Neural cell (in vitro differentiated cells): ENCODE measurements around the gene S100A13. TPM values are rescaled to one million over a fixed set of nuclear protein-coding genes. Genes with fewer than 3 reads are reported as not detected.

Source experiments
- H2AFZ ChIP-seq: fragments of 200-600, 300-800 bp; sonication (generic), shearing (Covaris generic); 2 replicates; pipeline ENCODE4 v1.6.0; 2014; ENCODE audit warnings: low read depth, mild to moderate bottlenecking, antibody characterized with exemption, low read length, moderate library complexity
- H3F3A ChIP-seq: fragments of 200-600 bp; shearing (Covaris generic); 2 replicates; pipeline ENCODE4 v1.6.1; 2016; ENCODE audit warnings: mild to moderate bottlenecking, moderate library complexity, mixed read lengths, antibody characterized with exemption, low read length; ENCODE audit not compliant: insufficient read depth, poor library complexity, severe bottlenecking
- H3K27ac ChIP-seq: fragments of 200-600, 300-800 bp; sonication (generic), shearing (Covaris generic); 2 replicates; pipeline ENCODE4 v1.5.1; 2014; ENCODE audit warnings: mild to moderate bottlenecking, low read length, moderate library complexity
- H3K27me3 ChIP-seq: fragments of 300-800, 200-600 bp; sonication (generic), shearing (Covaris generic); 2 replicates; pipeline ENCODE4 v1.6.0; 2014; ENCODE audit warnings: mild to moderate bottlenecking, low read depth, low read length, moderate library complexity; ENCODE audit not compliant: insufficient read depth
- H3K36me3 ChIP-seq: fragments of 300-800, 200-600 bp; sonication (generic), shearing (Covaris generic); 2 replicates; pipeline ENCODE4 v1.5.1; 2014; ENCODE audit warnings: mild to moderate bottlenecking, antibody characterized with exemption, low read length, moderate library complexity; ENCODE audit not compliant: insufficient read depth
- H3K4me2 ChIP-seq: fragments of 300-800, 200-600 bp; sonication (generic), shearing (Covaris generic); 2 replicates; pipeline ENCODE4 v1.6.0; 2014; ENCODE audit warnings: mild to moderate bottlenecking, low read length
- H3K4me3 ChIP-seq: fragments of 300-800, 200-600 bp; sonication (generic), shearing (Covaris generic); 2 replicates; pipeline ENCODE4 v1.5.1; 2014; ENCODE audit warnings: mild to moderate bottlenecking, low read length, moderate library complexity
- H3K79me2 ChIP-seq: fragments of 200-600 bp; shearing (Covaris generic); replicated peaks from 2 replicates; pipeline ENCODE4 v1.6.0; 2014; ENCODE audit warnings: mild to moderate bottlenecking, low read length, moderate library complexity; ENCODE audit not compliant: insufficient read depth
- H3K9ac ChIP-seq: fragments of 300-800, 200-600 bp; sonication (generic), shearing (Covaris generic); 2 replicates; pipeline ENCODE4 v1.6.1; 2016; ENCODE audit warnings: mild to moderate bottlenecking, low read length, mixed read lengths
- H3K9me2 ChIP-seq: fragments of 200-600 bp; shearing (Covaris generic); 2 replicates; pipeline ENCODE4 v1.6.1; 2016; ENCODE audit warnings: mild to moderate bottlenecking, low read length, mixed read lengths; ENCODE audit not compliant: insufficient read depth
- H3K9me3 ChIP-seq: fragments of 200-600, 300-800 bp; sonication (generic), shearing (Covaris generic); 2 replicates; pipeline ENCODE4 v1.6.1; 2016; ENCODE audit warnings: mild to moderate bottlenecking, mixed run types, low read length, moderate library complexity, mixed read lengths
- H4K20me1 ChIP-seq: fragments of 200-600 bp; shearing (Covaris generic); 2 replicates; pipeline ENCODE4 v1.6.1; 2016; ENCODE audit warnings: mild to moderate bottlenecking, mixed run types; ENCODE audit not compliant: insufficient read depth
- EP300 ChIP-seq: fragments of 450-650 bp; conservative IDR thresholded peaks from 2 replicates; pipeline ENCODE4 v1.6.1; 2014; ENCODE audit warnings: antibody characterized with exemption, mild to moderate bottlenecking, moderate library complexity; ENCODE audit not compliant: poor library complexity, severe bottlenecking
- EZH2 ChIP-seq: fragments of 200-600, 300-800 bp; shearing (Covaris generic), sonication (generic); IDR thresholded peaks from 2 replicates; pipeline ENCODE4 v1.6.1; 2014; ENCODE audit warnings: antibody characterized with exemption, low read length, borderline replicate concordance, mild to moderate bottlenecking; ENCODE audit not compliant: insufficient read depth, poor library complexity, severe bottlenecking
- MXI1 ChIP-seq: fragments of 450-650 bp; conservative IDR thresholded peaks from 2 replicates; pipeline ENCODE4 v1.6.1; 2014; ENCODE audit warnings: antibody characterized with exemption, mild to moderate bottlenecking; ENCODE audit not compliant: poor library complexity, severe bottlenecking
- POLR2AphosphoS5 ChIP-seq: IDR thresholded peaks from 2 replicates; pipeline ENCODE4 v1.6.1; 2012
- RAD21 ChIP-seq: fragments of 450-650 bp; conservative IDR thresholded peaks from 2 replicates; pipeline ENCODE4 v1.6.1; 2014; ENCODE audit warnings: antibody characterized with exemption, mild to moderate bottlenecking, moderate library complexity
- SMC3 ChIP-seq: fragments of 450-650 bp; conservative IDR thresholded peaks from 2 replicates; pipeline ENCODE4 v1.6.1; 2014; ENCODE audit warnings: antibody characterized with exemption, mild to moderate bottlenecking, moderate library complexity; ENCODE audit not compliant: poor library complexity
- TAF1 ChIP-seq: IDR thresholded peaks from 2 replicates; pipeline ENCODE4 v1.6.1; 2012; ENCODE audit warnings: low read depth
- polyA plus RNA-seq: library from polyadenylated mRNA; depleted of rRNA; stranded (reverse); fragments of >200 nt; gene quantifications from 2 replicates; pipeline ENCODE4 v1.2.3, GENCODE V29; 2014
- TF ChIP-seq, protein P1 (sequence below): IDR thresholded peaks from 2 replicates; pipeline ENCODE4 v1.6.1; 2012; ENCODE audit warnings: borderline replicate concordance
- TF ChIP-seq, protein P2 (sequence below): fragments of 450-650 bp; IDR thresholded peaks from 2 replicates; pipeline ENCODE4 v1.5.1; 2014; ENCODE audit warnings: antibody characterized with exemption, mild to moderate bottlenecking, moderate library complexity; ENCODE audit not compliant: poor library complexity, severe bottlenecking

The S100A13 gene
- polyA plus RNA-seq, 1 donor from 2014 or later = 2.1 TPM

DNA sequence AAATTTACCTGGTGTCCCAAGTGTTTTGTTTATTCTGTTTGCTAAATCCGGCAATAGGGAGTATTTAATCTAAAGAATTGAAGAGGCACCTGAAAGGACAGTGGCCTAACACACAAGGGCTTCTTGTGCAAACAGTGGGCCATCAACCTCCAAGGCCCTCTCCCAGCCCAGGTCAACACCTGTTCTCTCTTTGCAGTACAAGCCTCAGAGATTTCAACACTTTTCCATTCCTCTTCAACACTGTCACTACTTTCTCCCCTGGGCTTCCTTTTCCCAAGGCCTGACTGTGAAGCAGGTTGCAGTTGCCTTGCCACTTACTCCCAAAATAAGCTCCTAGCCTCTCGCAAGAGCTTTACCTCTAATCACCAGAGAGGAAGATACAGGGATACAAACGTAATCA lies 28.0 kb upstream of the S100A13 start:
- Histone ChIP-seq H2AFZ (no peak overlapping the region), H3K27me3 (no peaks in the 10 kb centered on the region), H3K9me3 (no peaks in the 10 kb centered on the region), H3K36me3 (no peaks in the 10 kb centered on the region), H3K4me3 (no peak overlapping the region), H3F3A (no peaks in the 10 kb centered on the region), H3K9ac (no peak overlapping the region), H3K9me2 (no peaks in the 10 kb centered on the region), H4K20me1 (no peaks in the 10 kb centered on the region), H3K79me2 (peaks cover 15% of the 10 kb centered on the region), H3K27ac (no peak overlapping the region), H3K4me2 (no peak overlapping the region)
- no peak for TF ChIP-seq POLR2AphosphoS5
- TF ChIP-seq EZH2 = no peak
- TF ChIP-seq, protein P1, sequence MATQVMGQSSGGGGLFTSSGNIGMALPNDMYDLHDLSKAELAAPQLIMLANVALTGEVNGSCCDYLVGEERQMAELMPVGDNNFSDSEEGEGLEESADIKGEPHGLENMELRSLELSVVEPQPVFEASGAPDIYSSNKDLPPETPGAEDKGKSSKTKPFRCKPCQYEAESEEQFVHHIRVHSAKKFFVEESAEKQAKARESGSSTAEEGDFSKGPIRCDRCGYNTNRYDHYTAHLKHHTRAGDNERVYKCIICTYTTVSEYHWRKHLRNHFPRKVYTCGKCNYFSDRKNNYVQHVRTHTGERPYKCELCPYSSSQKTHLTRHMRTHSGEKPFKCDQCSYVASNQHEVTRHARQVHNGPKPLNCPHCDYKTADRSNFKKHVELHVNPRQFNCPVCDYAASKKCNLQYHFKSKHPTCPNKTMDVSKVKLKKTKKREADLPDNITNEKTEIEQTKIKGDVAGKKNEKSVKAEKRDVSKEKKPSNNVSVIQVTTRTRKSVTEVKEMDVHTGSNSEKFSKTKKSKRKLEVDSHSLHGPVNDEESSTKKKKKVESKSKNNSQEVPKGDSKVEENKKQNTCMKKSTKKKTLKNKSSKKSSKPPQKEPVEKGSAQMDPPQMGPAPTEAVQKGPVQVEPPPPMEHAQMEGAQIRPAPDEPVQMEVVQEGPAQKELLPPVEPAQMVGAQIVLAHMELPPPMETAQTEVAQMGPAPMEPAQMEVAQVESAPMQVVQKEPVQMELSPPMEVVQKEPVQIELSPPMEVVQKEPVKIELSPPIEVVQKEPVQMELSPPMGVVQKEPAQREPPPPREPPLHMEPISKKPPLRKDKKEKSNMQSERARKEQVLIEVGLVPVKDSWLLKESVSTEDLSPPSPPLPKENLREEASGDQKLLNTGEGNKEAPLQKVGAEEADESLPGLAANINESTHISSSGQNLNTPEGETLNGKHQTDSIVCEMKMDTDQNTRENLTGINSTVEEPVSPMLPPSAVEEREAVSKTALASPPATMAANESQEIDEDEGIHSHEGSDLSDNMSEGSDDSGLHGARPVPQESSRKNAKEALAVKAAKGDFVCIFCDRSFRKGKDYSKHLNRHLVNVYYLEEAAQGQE = no peak
- no peak for TF ChIP-seq TAF1
- TF ChIP-seq RAD21 = no peak
- TF ChIP-seq EP300 = no peak
- no peak for TF ChIP-seq MXI1
- TF ChIP-seq, protein P2, sequence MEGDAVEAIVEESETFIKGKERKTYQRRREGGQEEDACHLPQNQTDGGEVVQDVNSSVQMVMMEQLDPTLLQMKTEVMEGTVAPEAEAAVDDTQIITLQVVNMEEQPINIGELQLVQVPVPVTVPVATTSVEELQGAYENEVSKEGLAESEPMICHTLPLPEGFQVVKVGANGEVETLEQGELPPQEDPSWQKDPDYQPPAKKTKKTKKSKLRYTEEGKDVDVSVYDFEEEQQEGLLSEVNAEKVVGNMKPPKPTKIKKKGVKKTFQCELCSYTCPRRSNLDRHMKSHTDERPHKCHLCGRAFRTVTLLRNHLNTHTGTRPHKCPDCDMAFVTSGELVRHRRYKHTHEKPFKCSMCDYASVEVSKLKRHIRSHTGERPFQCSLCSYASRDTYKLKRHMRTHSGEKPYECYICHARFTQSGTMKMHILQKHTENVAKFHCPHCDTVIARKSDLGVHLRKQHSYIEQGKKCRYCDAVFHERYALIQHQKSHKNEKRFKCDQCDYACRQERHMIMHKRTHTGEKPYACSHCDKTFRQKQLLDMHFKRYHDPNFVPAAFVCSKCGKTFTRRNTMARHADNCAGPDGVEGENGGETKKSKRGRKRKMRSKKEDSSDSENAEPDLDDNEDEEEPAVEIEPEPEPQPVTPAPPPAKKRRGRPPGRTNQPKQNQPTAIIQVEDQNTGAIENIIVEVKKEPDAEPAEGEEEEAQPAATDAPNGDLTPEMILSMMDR = no peak
- no peak for TF ChIP-seq SMC3

DNA sequence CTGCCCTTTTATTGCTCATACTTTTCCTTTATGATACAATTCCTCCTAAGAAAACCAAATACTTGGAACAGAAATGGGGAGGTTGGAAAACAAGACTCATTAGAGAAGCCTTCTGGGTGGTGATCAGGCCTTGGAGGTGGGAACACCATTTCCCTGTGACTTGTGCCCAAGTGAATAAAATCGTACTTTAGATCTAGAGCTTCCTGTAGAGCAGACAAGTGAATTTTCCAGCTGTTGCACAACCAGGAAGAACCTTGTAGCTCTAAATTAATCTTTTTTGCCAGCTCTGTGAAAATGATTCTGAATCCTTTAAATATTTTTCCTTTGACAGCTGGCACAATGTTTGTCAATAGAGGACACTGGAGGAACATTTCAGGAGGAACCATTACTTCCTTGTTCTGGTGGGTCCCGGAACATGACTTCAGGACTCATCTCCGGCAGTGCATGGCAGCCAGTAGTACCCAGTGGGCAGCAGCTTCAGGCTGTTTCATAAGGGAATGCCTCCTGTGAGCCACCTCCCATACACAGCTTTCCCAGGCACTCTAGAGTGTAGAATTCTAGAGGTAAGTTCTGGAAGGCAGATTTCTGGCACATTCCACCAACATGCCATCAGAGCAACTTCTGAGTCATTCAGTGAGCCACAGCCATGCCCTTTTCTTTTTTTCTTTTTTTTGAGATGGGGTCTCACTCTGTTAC lies 25.6 kb upstream of the S100A13 start:
- Histone ChIP-seq H3K9me3 (no peaks in the 10 kb centered on the region), H3F3A (no peaks in the 10 kb centered on the region), H3K9me2 (no peaks in the 10 kb centered on the region), H3K4me3 (no peak overlapping the region), H2AFZ (no peak overlapping the region), H3K9ac (no peak overlapping the region), H3K27ac (no peak overlapping the region), H3K4me2 (no peak overlapping the region), H3K36me3 (no peaks in the 10 kb centered on the region), H3K27me3 (no peaks in the 10 kb centered on the region), H3K79me2 (no peaks in the 10 kb centered on the region), H4K20me1 (no peaks in the 10 kb centered on the region)
- TF ChIP-seq SMC3 (no peak), POLR2AphosphoS5 (no peak), RAD21 (no peak), EZH2 (no peak), MXI1 (no peak), EP300 (no peak), TAF1 (no peak)
- TF ChIP-seq, protein P2 = no peak
- TF ChIP-seq, protein P1 = no peak
